C4-2B (cell line): ENCODE measurements around the gene RHOXF2.

Experiments used
- CTCF ChIP-seq: fragments of 450-650 bp; conservative IDR thresholded peaks from 2 replicates; pipeline ENCODE4 v1.5.1; 2017; ENCODE audit warnings: mild to moderate bottlenecking
- ZFX ChIP-seq: fragments of 450-650 bp; IDR thresholded peaks from 2 replicates; pipeline ENCODE4 v1.6.1; 2017

- TF ChIP-seq CTCF: no peak
- TF ChIP-seq ZFX: no peak
Measured at GRCh38 chrX:120140293-120140981, 18.0 kb upstream of the RHOXF2 start.
